OCI-LY7 (cell line): Measurements from ENCODE around the gene ZNF526. TPM values are rescaled to one million over a fixed set of nuclear protein-coding genes. Genes with fewer than 3 reads are reported as not detected.

Experiments used
- BruUV-seq: library from RNA; stranded (reverse); fragments of 400-500 nt; replicated peaks from 2 replicates; lab custom pipeline; 2021; lab: Mats Ljungman, UMichigan
- CTCF ChIA-PET: fragments of 300-600 bp; sonication (Branson Sonifier 250); formaldehyde crosslinking; loops from one replicate; lab custom pipeline; 2022; ENCODE audit warnings: antibody characterized with exemption; ENCODE audit not compliant: unreplicated experiment; lab: Charles Lee
- POLR2A ChIA-PET: fragments of 300-600 bp; sonication (Branson Sonifier 250); formaldehyde crosslinking; loops from one replicate; lab custom pipeline; 2022; ENCODE audit warnings: antibody characterized with exemption; lab: Charles Lee
- DNase-seq: peaks from one replicate; pipeline ENCODE4 v3.0.0-alpha.2; 2015; ENCODE audit warnings: low spot score
- H2AFZ ChIP-seq: fragments of 200-600 bp; sonication (generic), shearing (Covaris generic); 2 replicates; pipeline ENCODE4 v1.6.1; 2014; ENCODE audit warnings: mild to moderate bottlenecking, antibody characterized with exemption, low read length, moderate library complexity
- H3K27ac ChIP-seq: fragments of 200-600 bp; sonication (generic); 2 replicates; pipeline ENCODE4 v1.5.1; 2014; ENCODE audit warnings: mixed run types, low read depth, mild to moderate bottlenecking, moderate library complexity, low read length, inconsistent platforms; ENCODE audit not compliant: poor library complexity, severe bottlenecking
- H3K36me3 ChIP-seq: fragments of 200-600 bp; sonication (generic); 2 replicates; pipeline ENCODE4 v1.6.1; 2014; ENCODE audit warnings: mild to moderate bottlenecking, antibody characterized with exemption, low read length, moderate library complexity, mixed read lengths; ENCODE audit not compliant: insufficient read depth
- H3K4me1 ChIP-seq: fragments of 200-600 bp; sonication (generic); 2 replicates; pipeline ENCODE4 v1.5.1; 2014; ENCODE audit warnings: mild to moderate bottlenecking, low read length; ENCODE audit not compliant: insufficient read depth, poor library complexity, severe bottlenecking
- H3K4me2 ChIP-seq: fragments of 200-600 bp; sonication (generic); 2 replicates; pipeline ENCODE4 v1.6.1; 2014; ENCODE audit warnings: mild to moderate bottlenecking, low read length
- H3K4me3 ChIP-seq: fragments of 200-600 bp; sonication (generic); 2 replicates; pipeline ENCODE4 v1.5.1; 2014; ENCODE audit warnings: mild to moderate bottlenecking, low read depth, low read length; ENCODE audit not compliant: poor library complexity, severe bottlenecking
- H3K79me2 ChIP-seq: fragments of 200-600 bp; sonication (generic); 2 replicates; pipeline ENCODE4 v1.6.1; 2016; ENCODE audit warnings: low read depth, mild to moderate bottlenecking, low read length, moderate library complexity, mixed read lengths; ENCODE audit not compliant: insufficient read depth
- H3K9me2 ChIP-seq: fragments of 200-600 bp; sonication (generic); 2 replicates; pipeline ENCODE4 v1.6.1; 2016; ENCODE audit warnings: mild to moderate bottlenecking, low read length, mixed read lengths; ENCODE audit not compliant: insufficient read depth
- H3K9me3 ChIP-seq: fragments of 200-600 bp; sonication (generic); 2 replicates; pipeline ENCODE4 v1.6.1; 2014; ENCODE audit warnings: mild to moderate bottlenecking, mixed run types, low read length, mixed read lengths
- H4K20me1 ChIP-seq: fragments of 200-600 bp; sonication (generic); 2 replicates; pipeline ENCODE4 v1.6.1; 2014; ENCODE audit warnings: mild to moderate bottlenecking, antibody characterized with exemption, low read length, moderate library complexity, mixed read lengths; ENCODE audit not compliant: insufficient read depth
- EZH2phosphoT487 ChIP-seq: fragments of 200-600 bp; sonication (generic); IDR thresholded peaks from 2 replicates; pipeline ENCODE4 v1.6.1; 2018; ENCODE audit warnings: low read depth, borderline replicate concordance, mild to moderate bottlenecking, mixed run types, antibody characterized with exemption, low read length, moderate library complexity, mixed read lengths
- intact Hi-C: fragments of 100-400 bp; cut with micrococcal nuclease; formaldehyde crosslinking; loops from one replicate; pipeline ENCODE4 v1.10.0; 2022; ENCODE audit not compliant: unreplicated experiment
- total RNA-seq, 2 experiments: library from RNA; depleted of rRNA in 1 of 2; stranded (reverse); fragments of >200 nt in 1 of 2; shearing (Covaris generic) in 1 of 2; gene quantifications; 2 replicates each; pipeline ENCODE4 v1.2.3, GENCODE V29; 2014 to 2022
- TF ChIP-seq, protein P1 (sequence below): fragments of 200-600 bp; sonication (generic); conservative IDR thresholded peaks from 2 replicates; pipeline ENCODE4 v1.5.1; 2014; ENCODE audit warnings: mild to moderate bottlenecking, antibody characterized with exemption, low read length, moderate library complexity, mixed read lengths

Gene ZNF526
- total RNA-seq, 2 experiments from 2014 or later: 9.0 to 12.7 TPM

- intact Hi-C loops: no loop called here
- H3K79me2 ChIP-seq: peaks cover 6% of the 10 kb centered on the region; the same call in 1 of the 2 replicates
- CTCF ChIA-PET: no interaction called here
- peaks cover 66% of the 10 kb centered on the region for H3K4me1 ChIP-seq
- peak; percentile 24 for DNase-seq
- BruUV-seq: no TSS peak
- H3K27ac ChIP-seq: peak overlapping the region; percentile 76
- no peak overlapping the region for H3K4me3 ChIP-seq
- H2AFZ ChIP-seq: no peak overlapping the region
- no peaks in the 10 kb centered on the region for H3K9me2 ChIP-seq
- H3K9me3 ChIP-seq: no peaks in the 10 kb centered on the region
- POLR2A ChIA-PET: interaction anchor here (0.5 kb wide), 1 partner anchor 25 kb away, joined by 3 read pairs; no protein-coding TSS in a partner anchor
- H4K20me1 ChIP-seq: peaks cover 4% of the 10 kb centered on the region; the same call in 1 of the 2 replicates
- peaks cover 94% of the 10 kb centered on the region for H3K36me3 ChIP-seq
- H3K4me2 ChIP-seq: peak overlapping the region; percentile 25
- TF ChIP-seq, protein P1, sequence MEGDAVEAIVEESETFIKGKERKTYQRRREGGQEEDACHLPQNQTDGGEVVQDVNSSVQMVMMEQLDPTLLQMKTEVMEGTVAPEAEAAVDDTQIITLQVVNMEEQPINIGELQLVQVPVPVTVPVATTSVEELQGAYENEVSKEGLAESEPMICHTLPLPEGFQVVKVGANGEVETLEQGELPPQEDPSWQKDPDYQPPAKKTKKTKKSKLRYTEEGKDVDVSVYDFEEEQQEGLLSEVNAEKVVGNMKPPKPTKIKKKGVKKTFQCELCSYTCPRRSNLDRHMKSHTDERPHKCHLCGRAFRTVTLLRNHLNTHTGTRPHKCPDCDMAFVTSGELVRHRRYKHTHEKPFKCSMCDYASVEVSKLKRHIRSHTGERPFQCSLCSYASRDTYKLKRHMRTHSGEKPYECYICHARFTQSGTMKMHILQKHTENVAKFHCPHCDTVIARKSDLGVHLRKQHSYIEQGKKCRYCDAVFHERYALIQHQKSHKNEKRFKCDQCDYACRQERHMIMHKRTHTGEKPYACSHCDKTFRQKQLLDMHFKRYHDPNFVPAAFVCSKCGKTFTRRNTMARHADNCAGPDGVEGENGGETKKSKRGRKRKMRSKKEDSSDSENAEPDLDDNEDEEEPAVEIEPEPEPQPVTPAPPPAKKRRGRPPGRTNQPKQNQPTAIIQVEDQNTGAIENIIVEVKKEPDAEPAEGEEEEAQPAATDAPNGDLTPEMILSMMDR: no peak
- no peak for TF ChIP-seq EZH2phosphoT487
Observed at GRCh38 chr19:42201489-42202289, 18.4 kb upstream of the ZNF526 start.

- H3K4me2 ChIP-seq: peak overlapping the region; percentile 25; the same call in 1 of the 2 replicates
- POLR2A ChIA-PET: interaction anchor here (0.5 kb wide), 1 partner anchor 26 kb away, joined by 3 read pairs; no protein-coding TSS in a partner anchor
- TF ChIP-seq EZH2phosphoT487: no peak
- TF ChIP-seq, protein P1: no peak
- no peak for DNase-seq
- CTCF ChIA-PET: no interaction called here
- H2AFZ ChIP-seq: no peak overlapping the region
- no peaks in the 10 kb centered on the region for H3K9me2 ChIP-seq
- peaks cover 6% of the 10 kb centered on the region; the same call in 1 of the 2 replicates for H3K79me2 ChIP-seq
- peaks cover 60% of the 10 kb centered on the region for H3K4me1 ChIP-seq
- H3K36me3 ChIP-seq: peaks cover 93% of the 10 kb centered on the region
- no peaks in the 10 kb centered on the region for H3K9me3 ChIP-seq
- intact Hi-C loops: no loop called here
- H4K20me1 ChIP-seq: peaks cover 4% of the 10 kb centered on the region; the same call in 1 of the 2 replicates
- H3K27ac ChIP-seq: peak overlapping the region; percentile 76
- no peak overlapping the region for H3K4me3 ChIP-seq
- no TSS peak for BruUV-seq
Observed at GRCh38 chr19:42202290-42202880, 17.7 kb upstream of the ZNF526 start.
